HG03520 (cell line): ENCODE data around the gene CACNA1C.

Experiments
- ATAC-seq: cut with Tn5 transposase; IDR thresholded peaks from one replicate; pipeline ENCODE4 v1.9.1; 2021; ENCODE audit warnings: mild to moderate bottlenecking, moderate library complexity; ENCODE audit not compliant: unreplicated experiment

Gene CACNA1C

DNA sequence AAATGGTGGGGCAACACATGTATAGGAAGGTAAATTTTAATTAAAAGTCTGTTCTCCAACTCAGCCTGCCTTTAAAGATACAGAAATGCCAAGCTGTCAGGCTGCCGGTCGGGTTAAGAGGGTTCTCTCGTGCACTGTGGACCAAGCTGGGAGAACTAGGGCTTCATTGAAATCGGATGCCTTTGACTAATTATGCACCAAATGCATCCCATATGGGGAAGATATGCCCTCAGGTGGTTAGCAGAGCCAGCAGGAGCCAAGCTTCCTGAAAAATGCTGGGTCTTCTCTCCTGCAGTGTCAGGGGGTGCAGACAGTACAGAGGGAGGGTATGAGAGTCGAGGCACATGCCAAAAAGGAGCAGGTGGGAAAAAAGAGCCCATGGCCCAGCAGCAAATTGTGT, 236.1 kb downstream of the CACNA1C start:
- ATAC-seq = no peak

DNA sequence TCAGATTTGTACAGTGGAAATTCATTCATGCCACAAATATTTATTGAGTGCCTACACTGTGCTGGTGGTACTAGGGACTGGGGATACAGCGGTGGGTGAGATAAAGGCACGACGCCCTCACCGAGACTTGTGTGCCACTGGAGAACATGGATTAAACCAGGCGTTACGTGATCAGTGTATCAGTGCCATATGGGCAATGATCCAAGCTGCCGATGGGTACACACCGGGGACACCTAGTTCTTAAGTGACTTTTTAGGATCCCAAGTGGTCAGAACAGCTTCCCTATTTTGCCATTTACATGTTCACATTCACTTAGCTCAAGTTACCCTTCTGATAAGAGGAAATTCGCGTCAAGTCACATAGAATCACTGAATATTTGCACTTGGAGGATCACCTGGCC, 236.7 kb downstream of the CACNA1C start:
- no peak for ATAC-seq

DNA sequence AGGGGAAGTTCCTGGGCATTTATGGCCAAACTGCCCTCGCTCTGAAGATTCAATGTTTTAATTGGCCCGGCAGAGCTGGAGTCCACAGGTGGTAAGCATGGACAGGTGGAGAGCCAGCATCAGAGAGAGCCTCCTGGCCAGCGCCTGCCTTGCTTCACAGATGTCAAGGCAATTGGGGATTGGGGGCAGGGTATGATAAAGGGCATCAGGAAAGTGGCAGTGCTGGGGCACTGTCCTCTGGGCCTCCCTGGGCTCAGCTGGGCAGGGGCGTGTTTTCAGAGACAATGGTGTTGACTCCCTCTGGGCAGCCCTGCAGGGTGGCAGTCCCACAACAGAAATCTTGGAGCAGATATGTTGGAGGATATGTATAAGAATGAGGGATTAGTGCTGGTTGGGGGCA, 237.3 kb downstream of the CACNA1C start:
- no peak for ATAC-seq

DNA sequence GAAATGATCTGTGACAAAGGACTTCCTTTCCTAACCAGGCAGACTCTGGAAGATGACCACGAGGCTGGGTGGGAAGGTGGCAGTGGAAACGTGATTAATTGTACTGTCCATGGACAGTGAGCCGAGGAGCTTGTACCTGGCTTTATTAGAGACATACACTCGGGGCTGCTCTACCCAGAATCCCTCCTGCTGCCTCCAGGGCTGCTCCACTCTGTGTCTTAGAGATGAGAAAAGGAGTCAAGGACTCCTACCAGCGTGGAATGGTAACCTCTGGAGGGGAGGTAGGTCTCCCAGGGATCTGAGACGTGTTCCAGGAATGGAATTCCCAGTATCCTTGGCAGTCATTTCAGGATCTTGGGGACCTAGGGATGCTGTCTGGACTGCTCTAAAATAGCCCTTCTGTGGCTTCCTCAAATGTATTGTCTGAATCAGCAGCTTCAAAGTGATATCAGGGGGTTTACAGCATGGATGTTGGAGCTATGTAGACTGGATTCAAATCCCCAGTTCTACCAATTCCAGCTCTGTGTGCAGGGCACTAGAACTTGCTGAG, 237.8 kb downstream of the CACNA1C start:
- ATAC-seq = no peak

DNA sequence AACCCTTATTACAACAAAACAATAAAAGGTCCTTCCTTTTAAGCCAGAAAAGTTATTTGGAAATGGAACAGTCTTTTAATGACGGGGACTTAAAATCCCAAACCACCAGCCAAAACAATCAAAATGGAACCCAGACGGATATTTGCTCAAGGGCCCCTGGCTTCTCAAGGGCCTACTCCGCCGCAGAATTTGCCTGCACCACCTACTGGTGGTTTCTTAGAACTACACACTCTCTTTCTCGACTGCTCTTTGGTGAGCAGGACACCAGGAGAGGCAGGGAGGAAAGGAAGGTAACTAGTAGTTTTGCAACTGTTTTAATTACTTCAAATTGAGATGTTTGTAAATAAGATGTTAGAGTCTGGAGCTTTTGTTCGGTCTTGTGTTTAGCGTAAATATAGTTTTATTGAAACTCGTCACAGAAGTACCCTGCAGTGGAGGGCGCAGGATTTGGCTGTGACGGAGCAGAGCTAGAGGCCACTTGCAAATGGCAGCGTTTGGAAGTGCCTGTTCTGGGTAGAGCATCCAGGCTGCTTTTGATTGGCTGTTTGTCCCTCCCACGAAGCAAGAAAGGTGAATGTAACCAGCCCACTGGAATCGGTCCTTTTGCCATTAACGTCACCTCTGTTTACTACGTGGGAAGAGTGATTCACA, 238.5 kb downstream of the CACNA1C start:
- ATAC-seq = no peak

DNA sequence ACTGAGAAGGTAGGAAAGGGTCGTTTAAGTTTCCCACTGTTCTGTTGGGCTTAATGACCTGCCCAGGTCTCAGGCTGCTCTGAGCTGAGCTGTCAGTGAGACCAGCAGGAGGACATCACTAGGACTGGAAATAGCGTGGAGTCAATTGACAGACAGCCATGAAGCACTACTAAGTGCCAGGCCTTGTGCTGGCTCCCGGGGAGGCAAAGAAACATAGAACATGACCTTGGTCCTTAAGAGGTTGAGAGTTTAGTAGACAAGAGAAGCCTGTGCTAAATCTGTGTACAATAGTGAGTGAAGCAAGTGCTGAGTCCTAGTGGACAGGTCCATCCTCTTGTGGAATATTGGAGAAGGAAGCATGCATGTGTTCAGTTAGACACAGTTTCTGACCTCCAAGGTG, 239.2 kb downstream of the CACNA1C start:
- no peak for ATAC-seq

DNA sequence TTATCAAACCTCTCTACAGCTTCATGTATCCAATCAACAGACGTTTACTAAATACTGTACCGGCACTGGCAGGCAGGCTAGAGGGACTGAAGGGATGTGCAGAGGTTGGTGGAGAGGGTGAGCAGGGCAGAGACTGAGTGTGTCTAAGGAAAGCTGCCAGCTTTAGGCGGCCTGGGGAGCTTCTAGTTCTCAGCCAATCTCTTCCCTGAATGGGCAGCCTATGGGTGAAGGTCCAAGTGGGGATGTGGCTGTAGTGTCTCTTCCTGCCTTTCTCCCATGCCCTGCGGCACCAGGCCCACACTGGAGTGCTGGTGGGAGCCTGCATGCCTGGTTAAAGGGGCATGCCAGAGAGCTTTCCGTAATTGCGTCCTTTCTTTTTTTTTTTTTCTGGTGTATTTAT, 239.8 kb downstream of the CACNA1C start:
- no peak for ATAC-seq

DNA sequence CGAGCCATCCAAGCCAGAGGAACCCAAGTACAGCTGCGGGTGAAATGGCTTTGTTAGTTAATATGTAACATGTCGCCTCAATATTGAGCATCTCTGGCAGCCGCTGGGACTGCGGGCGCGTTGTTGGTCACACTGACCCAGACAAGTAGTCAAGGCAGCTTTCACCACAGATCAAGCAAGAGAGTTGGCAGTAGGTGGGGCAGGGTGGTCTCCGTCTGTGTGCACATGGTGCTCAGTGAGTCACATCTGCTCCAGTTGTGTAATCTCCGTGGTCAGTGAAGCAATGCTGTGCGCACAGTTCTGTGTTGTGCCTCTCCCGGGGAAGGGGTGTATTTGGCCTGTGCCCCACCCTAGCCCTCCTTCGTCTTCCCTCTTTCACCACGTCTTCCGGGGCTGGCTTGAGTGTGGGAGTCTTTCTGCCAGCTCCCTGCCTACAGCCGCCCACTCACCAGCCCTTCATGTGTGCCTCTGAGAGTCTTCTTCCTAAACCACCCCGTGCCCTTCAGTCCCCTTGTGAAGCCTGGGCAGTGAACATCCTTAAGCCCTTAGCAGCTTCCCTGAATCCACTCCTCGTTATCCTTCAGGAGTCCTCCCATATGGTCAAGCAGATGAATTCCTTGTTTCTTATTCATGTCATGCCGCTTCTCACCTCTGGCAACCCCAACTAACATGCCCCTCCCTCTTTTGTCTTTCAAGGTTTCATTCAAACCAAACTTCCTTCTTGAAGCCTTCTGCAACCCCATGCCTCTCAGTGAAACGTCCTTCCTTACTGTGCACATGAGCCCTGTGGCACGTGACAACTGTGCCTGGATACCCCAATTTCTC, 242.1 kb downstream of the CACNA1C start:
- no peak for ATAC-seq

DNA sequence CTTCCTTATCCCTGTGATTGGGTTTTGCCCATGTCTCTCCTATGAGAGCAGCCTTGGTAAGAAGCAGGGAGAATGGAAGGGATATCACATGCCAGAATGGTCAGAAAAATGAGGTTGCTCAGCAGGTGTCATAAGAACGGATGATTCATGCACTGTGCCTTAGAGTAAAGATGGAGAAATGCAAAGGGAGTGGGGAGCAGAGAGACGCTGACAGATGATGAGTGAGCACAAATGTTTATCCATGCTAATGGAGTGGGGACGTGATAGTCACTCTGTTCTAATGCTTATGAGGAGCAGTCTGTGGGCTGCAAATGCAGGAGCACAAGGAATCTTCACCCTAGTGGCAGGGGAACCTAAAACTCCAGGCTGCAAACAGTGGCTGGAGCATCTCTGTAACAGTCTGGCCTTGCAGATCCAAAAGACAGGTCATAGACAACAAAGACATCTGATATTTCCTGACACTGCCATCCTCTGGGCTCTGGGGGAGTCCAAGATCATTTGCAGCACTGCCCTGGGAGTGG, 243.2 kb downstream of the CACNA1C start:
- no peak for ATAC-seq

DNA sequence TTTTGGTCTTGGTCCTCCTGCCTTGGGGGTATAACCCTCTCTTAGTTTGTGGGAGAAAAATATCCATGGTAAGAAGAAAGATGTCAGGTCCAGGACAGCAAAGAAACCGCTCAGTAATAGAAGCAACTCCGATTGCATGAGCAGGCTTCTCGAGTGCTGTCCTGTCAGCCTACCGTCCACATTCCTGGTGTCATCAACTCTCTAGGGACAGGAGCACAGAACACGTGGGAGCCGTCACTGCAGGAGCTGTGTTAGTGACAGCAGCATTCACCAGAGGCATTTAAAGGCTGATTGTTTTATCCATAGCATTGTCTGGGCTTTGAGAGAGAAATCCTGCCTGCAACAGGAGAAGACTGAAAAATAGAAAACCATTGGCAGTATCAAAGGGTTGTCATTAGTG, 244.2 kb downstream of the CACNA1C start:
- no peak for ATAC-seq

DNA sequence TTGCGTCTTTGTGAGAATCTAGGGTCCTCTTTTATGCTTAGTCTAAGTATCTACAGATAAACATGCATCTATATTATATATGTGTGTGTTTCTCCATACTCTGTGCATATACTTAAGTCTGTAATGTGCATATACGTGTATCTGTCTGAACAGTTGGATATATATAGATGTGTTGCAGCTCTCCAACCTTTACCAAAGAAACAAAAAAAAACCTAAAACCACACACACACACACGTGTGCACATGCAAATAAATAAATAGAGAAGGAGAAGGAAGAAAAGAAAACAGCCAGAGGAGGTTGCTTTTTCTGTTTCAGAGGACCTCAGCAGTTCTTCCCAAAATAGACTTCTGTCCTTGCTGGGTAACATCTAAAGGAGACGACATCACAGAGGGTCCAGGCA, 244.9 kb downstream of the CACNA1C start:
- ATAC-seq = no peak

DNA sequence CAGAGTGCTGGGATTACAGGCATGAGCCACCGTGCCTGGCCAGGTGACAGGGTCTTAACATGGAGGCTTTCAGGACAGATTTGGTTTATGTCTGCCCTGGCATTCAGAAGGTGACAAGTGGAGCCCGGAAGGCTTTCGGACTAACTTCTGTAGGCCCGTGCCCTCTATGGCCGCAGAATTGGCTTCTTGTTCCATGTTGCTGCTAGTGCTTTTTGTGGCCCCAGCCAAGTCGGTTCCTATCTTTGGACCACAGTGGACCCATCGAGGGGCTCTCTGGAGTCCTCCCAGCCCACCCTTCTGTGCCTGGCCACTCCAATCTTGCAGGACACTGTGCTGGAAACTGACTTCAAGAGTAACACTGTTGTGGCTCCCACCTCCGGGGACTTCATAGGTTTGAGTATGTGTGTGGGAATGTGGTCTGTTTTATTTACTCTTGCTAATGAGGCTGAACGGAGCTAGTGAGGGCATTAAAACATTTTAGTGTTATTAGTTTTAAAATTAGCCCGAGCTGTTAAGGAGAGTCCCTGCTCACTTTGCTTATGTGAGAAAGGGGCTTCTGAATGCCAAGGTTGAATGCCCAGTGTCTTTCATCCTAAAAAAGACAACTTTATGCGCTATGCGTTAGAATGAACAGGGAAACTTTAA, 245.9 kb downstream of the CACNA1C start:
- ATAC-seq = no peak

DNA sequence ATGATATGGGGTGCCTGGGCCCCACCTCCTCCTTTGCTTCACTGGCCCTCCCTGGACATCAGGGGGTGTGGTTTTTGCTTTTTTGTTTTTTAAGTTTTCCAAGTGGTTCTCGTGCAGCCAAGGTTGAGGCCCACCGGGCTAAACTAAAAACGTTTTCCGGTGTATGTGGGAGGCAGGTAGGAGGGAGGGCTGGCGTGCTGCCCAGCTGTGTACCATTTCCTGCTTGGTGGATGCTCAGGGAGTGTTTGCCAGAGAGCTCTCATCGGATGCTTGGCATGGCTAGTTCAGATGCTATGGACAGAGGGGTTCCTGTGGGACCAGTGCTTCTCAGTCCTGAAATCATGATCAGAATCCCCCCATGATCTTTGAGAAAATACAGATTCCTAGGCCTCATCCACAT, 246.4 kb downstream of the CACNA1C start:
- ATAC-seq = no peak

DNA sequence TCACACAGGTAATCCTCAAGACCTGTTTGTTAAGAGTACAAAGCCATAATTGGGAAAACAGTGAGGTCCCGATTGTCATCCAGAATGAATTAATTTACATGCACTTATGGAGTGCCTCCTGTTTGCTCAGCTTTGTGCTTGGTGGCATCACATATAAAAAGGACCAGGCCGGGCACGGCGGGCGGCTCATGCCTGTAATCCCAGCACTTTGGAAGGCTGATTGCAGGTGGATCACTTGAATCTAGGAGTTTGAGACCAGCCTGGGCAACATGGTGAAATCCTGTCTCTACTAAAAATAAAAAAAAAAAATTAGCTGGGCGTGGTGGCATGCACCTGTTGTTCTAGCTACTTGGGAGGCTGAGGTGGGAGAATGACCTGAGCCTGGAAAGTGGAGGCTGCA, 247.4 kb downstream of the CACNA1C start:
- no peak for ATAC-seq

DNA sequence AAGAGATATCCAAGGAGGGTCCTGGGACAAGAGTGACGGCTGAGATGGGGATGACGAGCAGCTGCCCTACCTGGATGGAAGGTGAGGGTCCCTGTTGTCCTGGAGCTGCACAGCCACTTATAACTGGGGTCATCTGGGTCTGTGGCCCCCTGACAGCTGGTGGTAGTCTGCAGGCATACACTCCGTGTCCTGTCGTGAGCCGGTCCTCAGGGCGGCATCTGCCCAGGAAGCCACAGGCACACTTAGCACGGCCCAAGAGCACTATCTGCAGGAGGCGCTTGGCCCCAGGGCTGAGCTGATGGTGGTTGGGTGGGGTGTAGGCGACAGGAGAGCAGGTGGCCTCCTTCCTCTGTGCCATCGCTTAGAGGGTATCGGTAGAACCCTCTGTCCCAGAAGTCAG, 248.1 kb downstream of the CACNA1C start:
- no peak for ATAC-seq

DNA sequence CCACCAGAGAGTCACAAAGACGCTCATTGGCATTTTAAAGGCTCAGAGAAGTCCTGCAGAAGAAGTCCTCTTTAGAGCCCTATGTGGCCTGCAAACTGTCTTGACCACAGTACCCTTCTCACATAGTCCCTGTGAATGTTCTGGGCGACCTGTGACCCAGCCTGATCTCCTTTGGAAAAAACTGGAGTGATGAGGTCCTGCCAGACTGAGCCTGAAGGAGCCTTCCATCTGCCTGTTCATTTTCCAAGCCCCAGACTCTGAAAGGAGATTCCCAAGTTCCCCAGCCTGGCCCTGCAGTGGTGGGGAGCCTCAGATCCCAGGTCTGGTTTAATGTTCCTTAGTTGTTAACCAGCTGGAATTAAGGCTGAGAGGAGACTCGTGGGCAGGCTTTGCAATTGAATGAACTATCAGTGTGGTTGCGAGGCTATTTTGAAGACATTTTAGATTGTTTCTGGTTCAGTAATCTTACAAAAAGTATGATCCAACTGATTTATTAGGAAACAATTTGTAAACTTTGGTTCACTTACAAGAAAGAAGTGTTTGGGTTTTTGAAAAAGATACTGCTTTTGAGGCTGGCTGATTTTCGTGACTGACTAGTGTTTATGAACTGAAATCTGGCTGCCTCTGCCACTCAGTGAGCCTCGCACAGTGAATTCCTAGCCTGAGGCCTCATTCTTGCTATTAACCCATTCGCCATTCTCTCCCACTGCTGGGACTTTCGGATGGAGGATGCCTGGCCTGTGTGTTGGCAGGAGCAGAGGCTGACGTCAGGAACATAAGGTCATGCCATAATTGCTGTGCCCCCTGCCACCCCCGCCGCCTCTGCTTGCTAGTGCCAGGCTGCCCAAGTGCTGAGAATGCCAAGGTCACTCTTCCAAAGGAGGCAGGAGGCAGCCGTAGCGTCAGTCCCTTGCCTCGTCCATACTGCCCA, 249.0 kb downstream of the CACNA1C start:
- ATAC-seq = no peak

DNA sequence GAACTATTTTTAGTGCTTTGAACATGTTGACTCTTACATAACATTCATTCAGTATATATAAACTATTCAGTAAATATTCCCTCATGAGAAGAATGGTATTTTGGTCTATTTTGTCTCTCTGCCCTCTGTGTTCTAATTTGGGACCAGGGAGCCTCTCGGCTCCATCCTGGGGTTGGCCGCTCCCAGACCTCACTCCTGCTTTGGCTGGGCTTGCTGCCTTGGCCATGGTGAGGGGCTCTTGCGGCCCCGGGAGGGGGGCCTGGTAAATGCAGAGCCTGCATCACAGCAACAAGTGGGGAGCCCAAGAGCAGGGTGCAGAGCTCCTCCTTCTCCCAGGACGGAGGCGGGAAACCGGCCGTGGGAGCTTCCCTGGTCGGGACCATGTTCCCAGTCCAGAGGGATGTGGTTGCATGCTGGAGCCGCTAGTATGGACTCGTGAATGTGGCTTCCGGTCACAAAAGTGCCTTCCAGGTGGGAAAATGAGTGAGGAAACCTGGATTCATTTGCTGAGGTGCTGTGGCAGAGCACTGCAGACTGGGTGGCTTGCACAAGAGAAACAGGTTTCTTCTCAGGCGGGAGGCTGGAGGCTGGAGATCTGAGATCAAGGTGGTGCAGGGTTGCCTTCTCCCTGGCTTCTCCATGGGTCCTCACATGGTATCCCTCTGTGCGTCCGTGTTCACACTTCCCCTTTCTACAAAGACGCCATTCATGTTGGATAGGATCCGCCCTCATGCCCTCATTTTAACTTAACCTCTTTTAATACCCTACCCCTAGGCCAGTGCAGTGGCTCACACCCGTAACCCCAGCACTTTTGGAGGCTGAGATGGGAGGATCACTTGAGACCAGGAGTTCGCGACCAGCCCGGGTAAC, 250.2 kb downstream of the CACNA1C start:
- no peak for ATAC-seq

DNA sequence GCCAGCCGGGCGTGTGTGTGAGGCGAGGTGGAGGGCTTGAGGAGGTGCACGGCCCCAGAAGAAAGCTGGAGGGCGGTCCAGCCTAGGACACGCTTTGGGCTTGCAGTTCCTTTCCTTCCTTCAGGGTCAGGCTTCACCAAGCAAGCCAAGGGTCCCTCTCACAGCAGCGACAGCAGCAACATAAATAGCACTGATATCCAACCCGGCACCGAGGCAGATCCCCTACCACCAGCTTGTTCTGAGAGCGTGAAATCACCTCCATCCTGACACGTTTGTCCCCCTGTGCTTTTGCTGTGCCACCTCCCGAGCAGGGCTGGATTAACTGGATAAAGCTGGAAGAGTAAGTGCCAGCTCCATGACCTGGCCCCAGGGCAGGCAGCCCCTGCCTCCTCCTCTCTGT, 251.4 kb downstream of the CACNA1C start:
- no peak for ATAC-seq

DNA sequence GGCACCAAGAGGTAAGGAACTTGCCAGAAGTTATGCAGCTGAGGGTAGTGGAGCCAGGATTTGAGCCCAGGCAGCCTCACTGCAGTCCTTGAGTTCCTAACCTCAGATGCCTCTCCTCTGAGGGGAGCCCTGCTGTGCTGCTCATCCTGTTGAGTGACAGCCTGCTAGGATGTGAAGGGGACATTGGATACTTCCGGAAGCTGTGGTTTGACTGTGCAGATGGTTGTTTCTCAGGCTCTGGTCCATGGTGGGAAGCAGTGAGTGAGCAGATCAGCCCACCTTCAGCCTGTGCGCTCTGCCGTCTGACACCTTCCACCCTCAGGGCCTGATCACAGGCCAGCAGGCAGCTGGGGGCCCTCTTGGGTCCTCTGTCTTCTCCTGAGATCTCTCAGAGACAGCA, 253.2 kb downstream of the CACNA1C start:
- no peak for ATAC-seq

DNA sequence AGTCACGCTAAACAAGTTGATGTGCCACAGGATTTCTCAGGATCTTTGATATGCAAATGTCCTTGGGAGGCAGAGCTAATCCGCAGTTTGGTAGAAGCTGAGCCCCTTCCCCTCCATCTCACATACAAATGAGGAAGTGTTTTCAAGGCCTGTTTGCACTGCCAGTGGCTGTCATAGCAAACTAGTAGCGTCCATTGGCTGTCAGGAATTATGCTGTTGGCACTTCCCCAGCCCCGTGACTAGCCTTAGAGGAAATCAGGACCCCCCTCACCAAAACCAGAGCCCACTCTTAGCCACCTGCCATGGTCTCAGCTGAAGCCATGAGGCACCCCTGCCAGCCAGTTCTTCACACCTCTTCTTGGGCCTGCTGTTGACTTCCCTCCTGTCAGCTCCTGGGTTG, 253.9 kb downstream of the CACNA1C start:
- ATAC-seq = no peak
